Activated T-helper 1 cell treated with anti-CD3 and anti-CD28 coated beads, Interleukin-2, amount 50 U/mL, for 16 hours (primary cell): Measurements from ENCODE around the gene NOL6.
"Not testable (repeated sequence)": the region's sequence is repeated elsewhere in the genome, so short reads cannot be mapped to it uniquely, and the experiment has no call there.

Experiments used
- DNase-seq, 2 donors: peaks; one replicate each; pipeline ENCODE4 v3.0.0-alpha.2; 2020; ENCODE audit warnings: low read depth in 1 of 2, low spot score in 1 of 2

The NOL6 gene, protein sequence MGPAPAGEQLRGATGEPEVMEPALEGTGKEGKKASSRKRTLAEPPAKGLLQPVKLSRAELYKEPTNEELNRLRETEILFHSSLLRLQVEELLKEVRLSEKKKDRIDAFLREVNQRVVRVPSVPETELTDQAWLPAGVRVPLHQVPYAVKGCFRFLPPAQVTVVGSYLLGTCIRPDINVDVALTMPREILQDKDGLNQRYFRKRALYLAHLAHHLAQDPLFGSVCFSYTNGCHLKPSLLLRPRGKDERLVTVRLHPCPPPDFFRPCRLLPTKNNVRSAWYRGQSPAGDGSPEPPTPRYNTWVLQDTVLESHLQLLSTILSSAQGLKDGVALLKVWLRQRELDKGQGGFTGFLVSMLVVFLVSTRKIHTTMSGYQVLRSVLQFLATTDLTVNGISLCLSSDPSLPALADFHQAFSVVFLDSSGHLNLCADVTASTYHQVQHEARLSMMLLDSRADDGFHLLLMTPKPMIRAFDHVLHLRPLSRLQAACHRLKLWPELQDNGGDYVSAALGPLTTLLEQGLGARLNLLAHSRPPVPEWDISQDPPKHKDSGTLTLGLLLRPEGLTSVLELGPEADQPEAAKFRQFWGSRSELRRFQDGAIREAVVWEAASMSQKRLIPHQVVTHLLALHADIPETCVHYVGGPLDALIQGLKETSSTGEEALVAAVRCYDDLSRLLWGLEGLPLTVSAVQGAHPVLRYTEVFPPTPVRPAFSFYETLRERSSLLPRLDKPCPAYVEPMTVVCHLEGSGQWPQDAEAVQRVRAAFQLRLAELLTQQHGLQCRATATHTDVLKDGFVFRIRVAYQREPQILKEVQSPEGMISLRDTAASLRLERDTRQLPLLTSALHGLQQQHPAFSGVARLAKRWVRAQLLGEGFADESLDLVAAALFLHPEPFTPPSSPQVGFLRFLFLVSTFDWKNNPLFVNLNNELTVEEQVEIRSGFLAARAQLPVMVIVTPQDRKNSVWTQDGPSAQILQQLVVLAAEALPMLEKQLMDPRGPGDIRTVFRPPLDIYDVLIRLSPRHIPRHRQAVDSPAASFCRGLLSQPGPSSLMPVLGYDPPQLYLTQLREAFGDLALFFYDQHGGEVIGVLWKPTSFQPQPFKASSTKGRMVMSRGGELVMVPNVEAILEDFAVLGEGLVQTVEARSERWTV

DNA sequence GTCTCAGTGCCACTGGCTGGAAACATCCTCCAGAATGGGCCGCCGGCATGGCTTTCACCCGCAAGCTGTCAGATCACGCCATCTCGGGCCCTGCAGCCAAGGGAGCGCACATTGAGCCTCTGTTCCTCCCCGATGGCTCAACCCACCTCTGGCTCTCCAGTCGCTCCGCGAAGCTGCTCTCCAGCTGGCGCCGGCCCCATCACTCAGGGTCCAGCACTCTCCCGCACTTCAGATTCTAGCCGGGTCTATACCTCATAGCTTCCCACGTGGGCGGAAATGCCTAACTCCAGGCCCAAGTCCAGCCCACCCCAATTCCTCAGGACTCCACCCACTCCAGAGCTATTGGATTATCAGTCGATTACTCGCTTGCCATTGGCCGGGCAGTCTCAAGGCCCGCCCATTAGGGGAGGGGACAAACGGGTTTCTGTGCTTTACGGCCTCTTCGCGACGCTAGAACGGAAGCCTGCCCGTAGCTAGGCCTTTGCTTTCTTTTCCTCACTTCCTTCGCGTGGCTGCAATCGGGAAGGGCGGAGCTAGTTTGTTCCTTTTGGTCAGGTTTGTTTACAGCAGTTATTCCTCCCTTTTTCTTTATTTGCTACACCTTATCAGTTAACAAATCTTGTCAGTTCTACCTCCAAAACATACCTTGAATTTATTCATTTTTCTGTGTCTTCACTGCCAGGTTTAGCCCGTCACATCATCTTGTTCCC lies at the start of gene NOL6:
NOL6 (minus strand) TSS at position 282 of the 710 bp plus-strand sequence; CDS start at position 200, 82 bp downstream.
- DNase-seq, result peak; percentile 95 to 96

DNA sequence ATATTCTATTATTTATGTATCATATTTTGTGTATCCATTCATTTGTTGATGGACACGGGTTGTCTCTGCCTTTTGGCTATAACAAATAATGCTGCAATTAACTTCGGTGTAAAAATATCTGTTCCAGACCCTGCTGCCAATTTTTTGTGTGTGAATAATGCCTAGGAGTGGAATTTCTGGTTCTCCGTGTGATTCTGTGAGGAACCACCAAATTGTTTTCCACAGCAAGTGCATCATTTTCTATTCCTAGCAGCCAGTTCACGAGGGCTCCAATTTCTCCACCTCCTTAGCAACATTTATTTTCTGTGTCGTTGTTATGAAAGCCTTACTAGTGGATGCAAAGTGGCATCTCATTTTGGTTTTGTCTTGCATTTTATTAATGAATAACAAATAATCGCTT lies 48.1 kb upstream of the NOL6 start:
- not testable (repeated sequence) for DNase-seq

DNA sequence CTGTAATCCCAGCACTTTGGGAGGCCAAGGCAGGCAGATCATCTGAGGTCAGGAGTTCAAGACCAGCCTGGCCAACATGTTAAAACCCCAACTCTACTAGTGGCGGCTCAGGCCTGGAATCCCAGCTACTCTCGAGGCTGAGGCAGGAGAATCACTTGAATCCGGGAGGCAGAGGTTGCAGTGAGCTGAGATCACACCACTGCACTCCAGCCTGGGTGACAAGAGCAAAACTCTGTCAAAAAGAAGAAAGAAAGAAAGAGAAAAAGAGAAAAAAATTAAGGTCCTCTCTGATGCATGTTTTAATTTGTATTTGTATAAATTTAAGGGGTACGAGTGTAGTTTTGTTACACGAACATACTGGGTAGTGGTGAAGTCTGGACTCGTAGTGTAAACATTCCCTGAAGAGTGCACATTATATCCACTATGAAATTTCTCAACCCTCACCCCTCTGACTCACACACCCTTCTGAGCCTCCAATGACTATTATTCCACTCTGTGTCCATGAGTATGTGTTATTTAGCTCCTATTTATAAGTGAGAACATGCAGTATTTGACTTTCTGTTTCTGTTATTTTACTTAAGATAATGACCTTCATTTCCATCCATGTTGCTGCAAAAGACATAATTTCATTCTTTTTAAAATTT lies 44.3 kb upstream of the NOL6 start:
- not testable (repeated sequence) for DNase-seq

DNA sequence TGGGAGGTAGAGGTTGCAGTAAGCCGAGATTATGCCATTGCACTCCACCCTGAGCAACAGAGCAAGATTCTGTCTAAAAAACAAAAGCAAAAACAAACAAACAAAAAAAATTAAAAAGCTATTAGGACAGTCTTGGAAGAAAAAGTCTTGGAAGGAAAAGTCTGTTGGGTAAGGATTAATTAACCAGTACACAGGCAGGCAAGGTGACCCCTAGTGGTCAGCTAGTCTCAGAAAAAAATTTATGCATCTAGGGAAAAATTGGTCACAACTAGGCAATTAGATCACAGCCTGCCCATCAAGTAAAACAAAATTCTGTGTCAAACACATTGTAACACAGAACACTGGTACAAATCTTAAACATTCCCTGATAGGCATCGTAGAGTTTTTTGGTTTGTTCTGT lies 43.6 kb upstream of the NOL6 start:
- DNase-seq, result no peak

DNA sequence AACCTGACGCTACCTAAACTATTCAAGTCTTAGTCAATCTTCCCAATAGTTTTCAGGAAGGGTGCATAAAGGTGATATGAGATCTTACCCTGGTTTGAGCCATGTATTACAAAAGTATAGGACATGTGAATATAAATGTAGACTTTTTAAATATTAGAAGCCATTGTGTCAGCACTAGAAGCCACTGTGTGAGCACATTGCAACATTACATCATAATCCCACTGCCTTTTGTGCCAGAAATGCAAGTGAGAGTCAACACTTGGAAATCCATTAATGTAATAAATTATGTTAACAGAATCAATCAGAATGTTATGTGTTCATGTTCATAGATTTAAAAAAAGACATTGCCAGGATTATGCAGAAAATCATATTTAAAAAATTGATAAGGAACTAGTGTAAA lies 42.7 kb upstream of the NOL6 start:
- not testable (repeated sequence) for DNase-seq

DNA sequence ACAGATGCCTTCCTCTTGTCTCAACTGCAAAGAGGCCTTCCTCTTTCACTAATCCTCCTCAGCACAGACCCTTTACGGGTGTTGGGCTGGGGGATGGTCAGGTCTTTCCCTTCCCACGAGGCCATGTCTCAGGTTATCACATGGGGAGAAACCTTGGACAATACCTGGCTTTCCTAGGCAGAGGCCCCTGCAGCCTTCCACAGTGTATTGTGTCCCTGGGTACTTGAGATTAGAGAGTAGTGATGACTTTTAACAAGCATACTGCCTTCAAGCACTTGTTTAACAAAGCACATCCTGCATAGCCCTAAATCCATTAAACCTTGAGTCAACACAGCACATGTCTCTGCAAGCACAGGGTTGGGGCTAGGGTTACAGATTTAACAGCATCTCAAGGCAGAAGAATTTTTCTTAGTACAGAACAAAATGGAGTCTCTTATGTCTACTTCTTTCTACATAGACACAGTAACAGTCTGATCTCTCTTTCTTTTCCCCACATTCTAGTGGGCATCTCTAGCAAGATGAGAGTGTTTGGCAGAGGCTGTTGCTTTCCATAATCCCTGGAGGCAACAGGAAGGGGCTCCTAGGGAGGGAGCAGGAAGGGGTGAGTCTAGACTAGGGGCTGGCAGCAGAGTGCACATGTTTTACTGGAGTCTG lies 41.7 kb upstream of the NOL6 start:
- DNase-seq, result not testable (repeated sequence)

DNA sequence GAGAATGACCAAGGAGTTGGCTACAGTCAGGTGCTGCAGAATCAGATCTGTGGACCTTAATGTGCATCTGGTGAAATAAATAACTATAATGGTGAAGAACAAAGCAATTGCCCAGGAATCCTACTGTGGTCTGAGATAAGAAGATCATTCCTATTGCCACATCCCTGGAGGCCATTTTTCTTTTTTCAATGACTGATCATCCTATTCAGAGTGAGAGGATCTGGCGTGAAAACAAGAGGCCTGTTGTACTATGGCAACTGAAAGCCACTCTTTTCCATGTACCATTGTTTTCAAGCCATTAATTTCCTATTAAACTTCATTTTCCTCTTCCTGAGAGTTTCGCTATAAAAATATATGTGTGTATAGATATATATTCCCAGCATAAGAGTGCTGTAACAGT lies 38.8 kb upstream of the NOL6 start:
- DNase-seq, result not testable (repeated sequence)

DNA sequence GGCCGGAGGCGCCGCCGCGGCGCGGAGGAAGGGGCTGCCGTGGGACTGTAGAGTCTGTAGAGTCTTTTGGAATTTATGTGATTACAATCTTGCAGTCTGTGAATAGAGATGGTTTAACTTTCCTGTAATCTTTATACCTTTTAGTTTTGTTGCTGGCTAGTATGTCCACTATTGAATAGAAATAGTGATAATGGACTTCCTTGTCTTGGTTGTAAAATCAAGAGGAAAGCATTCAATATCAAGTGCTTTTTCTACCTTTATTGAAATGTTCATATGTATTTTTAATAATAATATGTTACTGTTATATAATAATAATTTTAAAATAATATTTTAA lies 37.4 kb upstream of the NOL6 start:
- not testable (repeated sequence) for DNase-seq

DNA sequence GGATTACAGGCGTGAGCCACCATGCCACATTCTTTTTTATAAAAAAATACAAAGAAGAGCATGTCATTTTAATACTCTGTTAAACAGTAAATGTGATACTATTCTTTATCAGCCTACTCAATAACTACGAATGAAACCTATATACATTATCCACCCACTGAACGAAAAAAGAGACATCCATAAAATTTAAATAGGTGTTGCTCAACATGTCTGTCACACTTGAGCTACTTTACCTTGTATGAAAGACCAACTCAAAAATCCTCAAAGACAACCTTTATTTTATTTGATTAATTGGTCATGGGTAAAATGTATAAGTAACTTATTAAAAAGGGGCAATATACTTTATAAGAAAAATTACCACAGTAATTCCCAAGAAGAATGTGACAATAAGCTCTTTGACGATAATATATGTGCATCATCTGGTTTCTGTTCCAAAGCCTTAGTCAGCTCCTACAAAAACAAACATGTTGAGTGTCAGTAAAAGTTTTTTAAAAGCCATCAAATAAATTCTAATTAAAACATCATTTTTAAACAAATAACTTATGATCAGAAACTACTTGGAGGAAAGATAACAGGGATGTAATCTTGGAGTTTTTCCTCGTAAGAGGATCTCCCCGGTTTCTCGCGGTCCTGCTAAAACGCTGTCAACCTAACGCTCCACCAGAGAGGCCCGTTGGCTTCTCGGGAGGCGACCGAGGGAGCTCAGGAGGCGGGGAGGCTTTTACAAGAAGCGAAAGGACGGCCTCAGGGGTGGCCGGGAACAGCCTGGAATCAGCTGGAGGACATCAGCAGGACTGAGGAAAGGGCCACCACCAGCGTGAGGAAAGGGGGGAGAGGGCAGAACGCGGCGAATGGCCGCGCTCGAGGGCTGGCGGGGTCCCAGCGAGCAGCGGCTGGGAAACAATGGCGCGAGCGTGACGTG lies 36.8 kb upstream of the NOL6 start:
- no peak for DNase-seq

DNA sequence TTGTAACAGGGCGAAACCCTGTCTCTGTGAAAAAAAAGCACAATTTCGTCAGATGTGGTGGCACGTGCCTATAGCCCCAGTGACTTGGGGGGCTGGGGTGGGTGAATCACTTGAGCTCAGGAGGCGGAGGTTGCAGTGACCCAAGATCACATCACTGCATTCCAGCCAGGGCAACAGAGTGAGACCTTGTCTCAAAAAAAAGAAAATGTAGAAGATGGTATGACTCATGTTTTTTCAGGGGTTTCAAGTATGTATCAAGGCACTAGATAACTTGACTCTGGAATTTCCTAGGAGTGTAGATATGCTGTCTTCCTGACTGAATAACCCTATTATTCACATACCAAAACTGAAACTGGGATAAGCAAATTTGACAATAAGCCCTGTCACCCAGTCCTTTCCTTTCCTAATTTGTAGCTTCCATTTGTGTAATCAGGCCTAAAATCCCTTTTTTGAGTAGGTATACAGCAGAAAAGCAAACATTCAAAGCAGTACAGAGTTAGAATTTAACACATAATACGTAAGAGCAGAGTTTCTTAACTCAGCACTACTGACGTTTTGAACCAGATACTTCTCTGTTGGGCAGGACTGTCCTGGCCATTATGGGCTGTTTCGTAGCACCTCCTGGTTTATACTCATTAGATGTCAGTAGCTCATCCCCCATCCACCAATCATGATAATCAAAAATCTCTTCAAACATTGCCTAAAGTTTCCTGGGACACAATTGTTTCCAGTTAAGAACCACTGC lies 33.1 kb upstream of the NOL6 start:
- DNase-seq, result no peak

DNA sequence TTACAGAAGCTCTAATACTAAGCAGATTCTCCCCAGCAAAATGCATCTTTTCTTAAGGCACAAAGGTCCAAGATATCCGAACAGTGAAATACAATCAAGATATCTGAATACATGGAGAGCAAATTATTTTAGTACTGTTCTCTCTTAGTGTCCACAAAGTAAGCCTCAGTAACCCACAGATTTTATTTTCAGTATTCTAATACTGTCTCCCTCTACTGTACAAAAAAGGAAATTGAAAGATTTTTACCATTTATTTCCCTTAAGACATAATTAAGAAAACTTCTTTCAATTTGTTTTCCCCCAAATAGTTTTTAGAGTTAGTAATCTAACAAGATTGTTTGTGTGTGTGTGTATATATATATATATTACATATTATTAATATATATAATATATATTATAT lies 24.7 kb upstream of the NOL6 start:
- DNase-seq, result no peak

DNA sequence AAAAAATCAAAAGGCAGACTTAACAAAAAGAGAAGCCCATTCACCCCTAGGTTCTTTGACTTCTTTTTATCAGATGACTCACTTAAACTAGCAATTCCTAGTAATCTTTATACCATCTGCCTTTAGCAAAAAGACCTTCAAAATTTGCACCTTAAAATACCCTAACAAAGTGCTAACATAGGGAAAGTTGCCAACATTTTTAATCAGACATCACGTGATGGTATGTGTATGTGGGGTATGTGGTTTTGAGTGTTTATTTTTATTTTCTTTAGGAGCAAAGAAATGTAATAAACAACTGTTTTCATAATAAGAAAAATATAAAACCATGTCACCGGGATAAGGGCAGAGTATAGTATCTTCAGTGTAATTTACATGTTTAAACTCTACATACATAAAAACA lies 20.1 kb upstream of the NOL6 start:
- DNase-seq, result not testable (repeated sequence)

DNA sequence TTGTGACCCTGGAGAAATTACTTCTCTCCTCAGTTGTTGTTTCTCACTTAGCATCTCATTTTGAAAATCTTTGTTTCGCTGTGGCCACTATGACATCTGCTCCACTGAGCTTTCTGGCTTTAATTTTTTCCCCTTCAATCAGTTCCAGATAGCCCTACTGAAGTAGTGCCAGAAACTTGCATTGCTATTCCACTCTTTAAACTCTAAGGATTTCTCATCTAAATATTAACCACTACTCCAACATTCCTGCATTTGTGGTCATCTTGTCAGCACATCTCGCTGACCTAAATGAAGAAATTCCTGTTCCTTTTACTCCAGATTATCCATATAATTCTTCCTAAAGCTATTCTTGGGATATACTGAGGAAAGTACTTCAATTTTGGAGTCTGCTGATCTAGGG lies 15.3 kb upstream of the NOL6 start:
- DNase-seq, result no peak

DNA sequence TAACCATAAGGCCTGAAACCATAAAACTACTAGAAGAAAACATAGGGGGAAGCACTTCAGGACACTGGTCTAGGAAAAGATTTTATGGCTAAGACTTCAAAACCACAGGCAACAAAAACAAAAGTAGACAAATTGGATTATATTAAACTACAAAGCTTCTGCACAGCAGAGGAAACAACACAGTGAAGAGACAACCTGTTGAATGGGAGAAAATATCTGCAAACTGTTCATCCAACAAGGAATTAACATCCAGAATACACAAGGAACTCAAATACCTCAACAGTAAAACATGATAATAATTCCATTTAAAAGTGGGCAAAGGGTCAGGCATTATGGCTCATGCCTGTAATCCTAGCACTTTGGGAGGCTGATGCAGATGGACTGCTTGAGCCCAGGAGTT lies 11.6 kb upstream of the NOL6 start:
- not testable (repeated sequence) for DNase-seq

DNA sequence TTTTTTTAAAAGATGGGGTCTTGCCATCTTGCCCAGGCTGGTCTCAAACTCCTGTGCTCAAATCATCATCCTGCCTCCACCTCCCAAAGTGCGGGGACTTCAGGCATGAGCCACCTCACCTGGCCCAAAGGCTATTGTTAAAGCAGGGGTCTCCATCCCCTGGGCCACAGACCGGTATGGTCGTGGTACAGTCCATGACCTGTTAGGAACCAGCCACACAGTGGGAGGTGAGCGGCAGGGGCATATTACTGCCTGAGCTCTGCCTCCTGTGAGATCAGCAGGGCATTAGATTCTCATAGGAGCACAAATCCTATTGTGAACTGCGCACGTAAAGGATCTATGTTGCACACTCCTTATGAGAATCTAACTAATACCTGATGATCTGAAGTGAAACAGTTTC lies 7.3 kb upstream of the NOL6 start:
- no peak for DNase-seq

DNA sequence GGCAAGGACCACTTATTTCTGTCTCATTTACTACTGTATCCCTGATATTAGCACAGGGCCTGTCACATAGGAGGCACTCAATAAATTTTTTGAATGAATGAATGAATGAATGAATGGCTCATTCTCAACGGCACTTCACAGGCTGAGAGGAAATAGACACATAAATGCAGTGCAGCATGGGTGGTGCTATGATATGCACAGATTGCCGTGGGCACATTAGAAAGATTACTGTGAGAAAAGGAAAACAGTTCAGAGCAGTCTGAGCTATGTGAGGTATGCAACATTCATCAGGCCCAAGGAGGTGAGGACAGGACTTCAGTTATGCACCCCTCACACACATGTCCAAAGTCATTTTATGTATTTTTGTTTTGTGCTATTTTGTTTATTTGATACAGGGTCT lies 6.4 kb upstream of the NOL6 start:
- DNase-seq, result no peak

DNA sequence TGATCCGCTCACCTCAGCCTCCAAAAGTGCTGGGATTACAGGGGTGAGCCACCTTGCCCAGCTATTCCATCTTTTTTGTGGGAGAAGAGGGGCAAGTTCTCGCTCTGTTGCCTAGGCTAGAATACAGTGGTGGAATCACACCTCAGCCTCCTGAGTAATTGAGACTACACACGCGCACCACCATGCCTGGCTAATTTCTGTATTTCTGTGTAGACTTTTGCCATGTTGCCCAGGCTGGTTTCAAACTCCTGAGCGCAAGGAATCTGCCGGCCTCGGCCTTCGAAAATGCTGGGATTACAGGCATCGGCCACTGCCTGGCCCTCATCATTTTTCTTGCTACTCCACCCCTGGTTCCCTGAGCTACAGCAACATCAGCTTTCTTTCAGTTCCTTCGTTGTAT lies 2.8 kb upstream of the NOL6 start:
- no peak for DNase-seq

DNA sequence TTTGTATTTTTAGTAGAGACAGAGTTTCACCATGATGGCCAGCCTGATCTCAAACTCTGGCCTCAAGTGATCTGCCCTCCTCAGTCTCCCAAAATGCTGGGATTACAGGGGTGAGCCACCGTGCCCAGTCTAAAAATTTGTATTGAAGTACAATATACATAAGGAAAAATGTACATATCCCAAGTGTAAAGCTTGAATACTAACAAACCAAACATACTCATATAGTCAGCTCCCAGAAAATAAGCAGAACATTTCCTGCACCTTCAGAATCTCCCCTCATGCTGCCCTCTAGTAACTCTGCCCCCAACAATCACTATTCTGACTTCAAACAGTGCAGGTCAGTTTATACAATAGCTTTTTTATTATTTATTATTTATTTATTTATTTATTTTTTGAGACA lies 1.6 kb upstream of the NOL6 start:
- DNase-seq, result no peak
